Sigmoid colon (tissue), 7 donors: ENCODE data around the gene TBKBP1. TPM values are rescaled to one million over a fixed set of nuclear protein-coding genes. Genes with fewer than 3 reads are reported as not detected.

Source experiments
- DNase-seq: peaks from one replicate; pipeline ENCODE4 v3.0.0-alpha.2; 2019
- H3K27ac ChIP-seq, 4 donors: fragments of 200-600 bp; sonication (generic); one replicate each; pipeline ENCODE4 v1.5.1; 2016 to 2019; ENCODE audit warnings: mild to moderate bottlenecking in 1 of 4
- H3K27me3 ChIP-seq, 3 donors: fragments of 200-600 bp; sonication (generic); one replicate each; pipeline ENCODE4 v1.5.1; 2019; ENCODE audit warnings: mild to moderate bottlenecking in 1 of 3
- H3K36me3 ChIP-seq, 4 donors: fragments of 200-600 bp; sonication (generic); one replicate each; pipeline ENCODE4 v1.5.1; 2016 to 2019
- H3K4me1 ChIP-seq, 4 donors: fragments of 200-600 bp; sonication (generic); one replicate each; pipeline ENCODE4 v1.5.1; 2017 to 2019
- H3K4me3 ChIP-seq, 4 donors: fragments of 200-600 bp; sonication (generic); one replicate each; pipeline ENCODE4 v1.5.1; 2017 to 2019; ENCODE audit warnings: mild to moderate bottlenecking in 2 of 4, moderate library complexity in 1 of 4
- H3K9me3 ChIP-seq, 4 donors: fragments of 200-600 bp in 3 of 4; sonication (generic) in 3 of 4; one replicate each; pipeline versions ENCODE4 v1.5.1 to v1.6.1; 2013 to 2019
- CTCF ChIP-seq, 4 experiments: fragments of 450-650 bp in 3 of 4; fragments of 200-600 bp in 1 of 4; IDR thresholded peaks; one replicate each; pipeline ENCODE4 v1.5.1; 2016 to 2019; ENCODE audit warnings: antibody characterized with exemption in 4 of 4, mild to moderate bottlenecking in 3 of 4, moderate library complexity in 2 of 4
- EP300 ChIP-seq, 4 donors: sonication (generic); formaldehyde crosslinking; IDR thresholded peaks; one replicate each; pipeline ENCODE4 v1.6.1; 2017; ENCODE audit warnings: antibody characterized with exemption in 4 of 4
- POLR2A ChIP-seq, 2 donors: fragments of 450-650 bp; IDR thresholded peaks; one replicate each; pipeline ENCODE4 v1.6.1; 2016; ENCODE audit warnings: antibody characterized with exemption in 2 of 2, mild to moderate bottlenecking in 2 of 2, moderate library complexity in 2 of 2
- POLR2AphosphoS5 ChIP-seq, 4 donors: sonication (generic); formaldehyde crosslinking; IDR thresholded peaks; one replicate each; pipeline ENCODE4 v1.6.1; 2017; ENCODE audit warnings: antibody characterized with exemption in 4 of 4
- whole genome bisulfite sequencing, 2 donors: extraction: QIAGEN DNeasy Blood & Tissue Kit; methylation state at CpG; one replicate each; pipeline ENCODE4 v1.1.7; 2013; 5-methylcytosine and 5-hydroxymethylcytosine counted together
- intact Hi-C: fragments of 100-400 bp; cut with DNase I; formaldehyde crosslinking; loops from one replicate; pipeline ENCODE4 v1.15.1; 2023
- polyA plus RNA-seq, 3 donors: library from polyadenylated mRNA; stranded (reverse); fragments of 200-250 nt; gene quantifications; one replicate each; pipeline ENCODE4 v1.2.3, GENCODE V29; 2013
- total RNA-seq, 4 donors: library from RNA; depleted of rRNA; stranded (reverse); fragments of >200 nt; gene quantifications; one replicate each; pipeline ENCODE4 v1.1.0, GENCODE V29; 2016
- donor health status: healthy with polysubstance abuse.
- donor health status: Bipolar disorder and iron deficiency.
- donor health status: healthy.

Gene TBKBP1
- total and polyA plus RNA-seq, 7 donors, result 3.5 to 25.5 (median 7.8) TPM

GRCh38 chr17:47721725-47722124 lies 27.8 kb downstream of the TBKBP1 start:
- DNase-seq, result no peak
- no peak for TF ChIP-seq POLR2AphosphoS5 (IDR thresholded peaks at IDR 0.05)
- H3K4me1 ChIP-seq, result peaks cover 0 to 14% (median 13%) of the 10 kb centered on the region in 4 donors
- no peaks in the 10 kb centered on the region for H3K36me3 ChIP-seq
- no peaks in the 10 kb centered on the region for H3K9me3 ChIP-seq
- intact Hi-C loops, result no loop called here
- H3K27me3 ChIP-seq, result peaks cover 21 to 88% (median 47%) of the 10 kb centered on the region in 3 donors
- no peak overlapping the region for H3K27ac ChIP-seq
- 37 to 47% methylated on average over 8 of the region's 8 CpGs for WGBS, 2 donors
- H3K4me3 ChIP-seq, result no peak overlapping the region

DNA sequence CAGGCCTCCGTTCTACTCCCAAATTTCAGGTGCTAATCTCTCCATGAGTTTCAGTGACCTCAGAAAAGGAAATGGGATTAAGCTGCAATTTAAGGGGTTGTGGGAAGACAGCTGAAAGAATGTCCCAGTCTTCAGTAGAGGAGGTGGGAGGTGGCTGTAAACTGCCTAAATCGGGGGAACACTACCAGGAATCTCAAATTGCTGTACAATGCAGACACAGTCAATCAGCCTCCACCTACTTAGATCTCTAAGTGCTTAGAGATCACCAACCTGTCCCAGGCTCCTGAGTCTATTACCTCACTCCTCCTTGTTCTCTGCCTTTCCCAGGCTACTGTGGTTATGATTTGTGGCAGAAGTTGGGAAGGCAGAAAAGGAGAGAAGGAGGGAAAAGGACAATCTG lies 30.7 kb downstream of the TBKBP1 start:
- intact Hi-C loops, result no loop called here
- TF ChIP-seq EP300 (IDR thresholded peaks at IDR 0.05), result no peak
- H3K4me1 ChIP-seq, result peaks cover 0 to 14% (median 13%) of the 10 kb centered on the region in 4 donors
- no peaks in the 10 kb centered on the region for H3K9me3 ChIP-seq
- H3K27ac ChIP-seq, result no peak overlapping the region
- WGBS, 2 donors, result 76 to 79% methylated on average over 2 of the region's 2 CpGs
- no peak overlapping the region for H3K4me3 ChIP-seq
- peaks cover 21 to 60% (median 43%) of the 10 kb centered on the region in 3 donors for H3K27me3 ChIP-seq
- no peaks in the 10 kb centered on the region for H3K36me3 ChIP-seq
- no peak for DNase-seq

DNA sequence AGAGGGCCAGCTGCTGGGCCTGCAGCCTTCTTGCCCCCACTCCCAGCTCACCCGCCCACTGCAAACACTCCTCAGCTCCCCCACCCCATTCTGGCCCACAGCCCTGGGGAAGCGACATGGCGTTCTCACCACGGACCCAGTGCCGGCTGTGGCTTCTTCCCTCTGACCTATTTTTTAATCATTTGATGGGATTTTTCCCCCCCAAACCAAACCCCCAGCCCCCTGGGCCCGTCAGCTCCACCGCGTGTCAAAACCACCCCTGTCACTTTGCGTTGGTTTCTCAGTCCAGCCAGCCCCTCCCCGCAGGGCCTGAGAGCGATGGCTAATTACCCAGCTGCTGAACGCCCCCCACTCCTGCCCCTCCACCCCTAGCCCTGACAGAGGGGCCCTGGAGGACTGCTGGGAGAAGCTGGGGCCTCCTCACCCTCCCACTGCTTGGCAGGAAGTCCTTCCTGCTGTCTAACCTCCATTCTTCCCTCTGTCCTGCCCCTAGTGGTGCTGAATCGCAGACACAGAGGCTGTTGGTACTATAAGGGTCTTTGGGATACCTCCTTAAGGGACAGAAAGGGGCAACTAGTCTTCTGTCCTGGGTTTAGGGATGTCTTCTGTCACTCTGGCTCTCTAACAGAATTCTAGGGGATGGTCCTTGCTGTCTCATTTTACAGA lies 31.6 kb downstream of the TBKBP1 start:
- no peaks in the 10 kb centered on the region for H3K36me3 ChIP-seq
- H3K4me3 ChIP-seq, result no peak overlapping the region
- H3K27me3 ChIP-seq, result peaks cover 16 to 55% (median 37%) of the 10 kb centered on the region in 3 donors
- H3K27ac ChIP-seq, result no peak overlapping the region
- H3K9me3 ChIP-seq, result no peaks in the 10 kb centered on the region
- 64 to 68% methylated on average over 13 of the region's 13 CpGs for WGBS, 2 donors
- TF ChIP-seq POLR2AphosphoS5 (IDR thresholded peaks at IDR 0.05) (no peak), CTCF (IDR thresholded peaks at IDR 0.05) (no peak), POLR2A (IDR thresholded peaks at IDR 0.05) (no peak), EP300 (IDR thresholded peaks at IDR 0.05) (no peak)
- DNase-seq, result no peak
- intact Hi-C loops, result no loop called here
- peaks cover 0 to 13% (median 11%) of the 10 kb centered on the region in 4 donors for H3K4me1 ChIP-seq

DNA sequence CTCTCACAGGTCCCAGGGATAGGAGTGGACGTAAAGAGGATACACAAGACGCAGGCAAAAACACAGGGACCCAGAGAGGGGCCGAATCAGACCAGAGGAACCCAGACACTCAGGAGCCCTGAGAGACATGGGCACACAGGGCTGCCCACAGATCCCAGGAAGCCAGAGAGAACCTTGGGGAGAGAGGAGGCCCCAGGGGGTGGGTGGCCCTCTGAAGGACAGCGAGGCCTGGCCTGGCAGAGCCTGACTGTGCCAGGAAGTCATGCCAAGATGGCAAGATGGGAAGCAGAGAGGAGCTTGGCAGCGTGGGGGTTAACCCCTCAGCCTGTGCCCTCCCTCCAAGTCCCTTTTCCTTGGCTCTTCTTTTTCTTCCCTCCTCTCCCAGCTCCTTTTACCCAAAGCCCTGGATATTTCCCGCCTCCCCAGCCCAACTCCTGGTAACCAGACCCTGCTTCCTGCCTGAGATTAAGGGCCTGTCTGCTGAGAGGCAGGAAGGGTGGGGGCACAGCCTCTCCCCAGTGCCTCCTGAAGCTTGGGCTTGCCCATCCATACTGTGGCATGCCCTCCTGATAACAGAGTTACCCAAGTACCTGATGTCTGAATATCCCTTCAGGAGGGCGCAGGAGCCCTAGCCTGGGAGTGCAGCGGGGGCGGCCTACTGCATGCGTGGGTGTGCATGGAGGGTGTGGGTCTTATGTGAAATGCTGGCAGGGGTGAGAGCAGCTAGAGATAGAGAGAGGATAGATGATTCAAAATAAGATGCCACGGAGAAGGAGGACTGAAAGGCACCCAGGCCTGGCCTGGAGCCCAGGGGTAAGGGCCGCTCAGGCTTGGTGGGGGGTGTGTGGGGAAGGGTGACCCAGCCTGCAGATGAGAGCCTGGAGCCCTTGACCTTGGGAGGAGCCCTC lies 33.1 kb downstream of the TBKBP1 start:
- no peak for DNase-seq
- peaks cover 3 to 54% (median 29%) of the 10 kb centered on the region in 3 donors for H3K27me3 ChIP-seq
- H3K9me3 ChIP-seq, result no peaks in the 10 kb centered on the region
- TF ChIP-seq POLR2AphosphoS5 (IDR thresholded peaks at IDR 0.05), result no peak
- TF ChIP-seq CTCF (IDR thresholded peaks at IDR 0.05), result no peak
- no peak for TF ChIP-seq POLR2A (IDR thresholded peaks at IDR 0.05)
- no peak for TF ChIP-seq EP300 (IDR thresholded peaks at IDR 0.05)
- H3K36me3 ChIP-seq, result no peaks in the 10 kb centered on the region
- intact Hi-C loops, result no loop called here
- no peak overlapping the region for H3K27ac ChIP-seq
- H3K4me3 ChIP-seq, result no peak overlapping the region
- 88 to 91% methylated on average over 12 of the region's 12 CpGs for WGBS, 2 donors
- no peaks in the 10 kb centered on the region for H3K4me1 ChIP-seq

DNA sequence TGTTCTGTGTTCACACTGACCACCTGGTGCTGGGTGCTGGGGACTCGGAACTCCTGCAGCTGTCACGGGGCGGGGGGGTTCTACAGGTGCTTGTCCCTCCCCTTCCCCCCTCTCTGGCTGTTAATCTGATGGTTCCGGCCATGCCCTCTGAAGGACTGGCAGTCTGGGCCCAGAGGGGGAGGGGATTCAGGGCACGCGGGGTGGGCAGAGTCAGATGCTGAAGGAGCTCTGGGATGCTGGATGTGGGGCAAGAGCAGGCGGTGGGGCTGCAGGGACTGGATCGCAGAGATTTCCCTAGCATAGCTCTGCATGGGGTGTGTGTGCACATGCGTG lies 33.7 kb downstream of the TBKBP1 start:
- TF ChIP-seq EP300 (IDR thresholded peaks at IDR 0.05), result no peak
- TF ChIP-seq POLR2A (IDR thresholded peaks at IDR 0.05), result no peak
- Histone ChIP-seq H3K4me1 (peaks cover 0 to under 1% (median 0%) of the 10 kb centered on the region in 4 donors), H3K4me3 (no peak overlapping the region), H3K27ac (no peak overlapping the region), H3K9me3 (no peaks in the 10 kb centered on the region), H3K36me3 (no peaks in the 10 kb centered on the region), H3K27me3 (peaks cover 6 to 54% (median 25%) of the 10 kb centered on the region in 3 donors)
- 87 to 88% methylated on average over 9 of the region's 9 CpGs for WGBS, 2 donors
- intact Hi-C loops, result no loop called here
- DNase-seq, result no peak

GRCh38 chr17:47728214-47728877 lies 34.4 kb downstream of the TBKBP1 start:
- intact Hi-C loops, result no loop called here
- Histone ChIP-seq H3K27ac (no peak overlapping the region), H3K4me3 (no peak overlapping the region), H3K27me3 (peaks cover 12 to 57% (median 27%) of the 10 kb centered on the region in 3 donors), H3K9me3 (no peaks in the 10 kb centered on the region), H3K4me1 (peaks cover 0 to 7% (median 6%) of the 10 kb centered on the region in 4 donors), H3K36me3 (no peaks in the 10 kb centered on the region)
- TF ChIP-seq POLR2AphosphoS5 (IDR thresholded peaks at IDR 0.05) (no peak), EP300 (IDR thresholded peaks at IDR 0.05) (no peak), POLR2A (IDR thresholded peaks at IDR 0.05) (no peak), CTCF (IDR thresholded peaks at IDR 0.05) (no peak)
- DNase-seq, result no peak
- WGBS, 2 donors, result 85% methylated on average over 4 of the region's 4 CpGs
